Erythroblast (primary cell): ENCODE measurements around the gene EPN2.

Experiments
- GATA1 ChIP-seq: IDR thresholded peaks from 2 replicates; pipeline ENCODE4 v1.6.1; 2011; ENCODE audit warnings: low read depth, mild to moderate bottlenecking, control low read depth, low read length, moderate library complexity
- POLR2A ChIP-seq: IDR thresholded peaks from 2 replicates; pipeline ENCODE4 v1.6.1; 2011; ENCODE audit warnings: mild to moderate bottlenecking, low read length

DNA sequence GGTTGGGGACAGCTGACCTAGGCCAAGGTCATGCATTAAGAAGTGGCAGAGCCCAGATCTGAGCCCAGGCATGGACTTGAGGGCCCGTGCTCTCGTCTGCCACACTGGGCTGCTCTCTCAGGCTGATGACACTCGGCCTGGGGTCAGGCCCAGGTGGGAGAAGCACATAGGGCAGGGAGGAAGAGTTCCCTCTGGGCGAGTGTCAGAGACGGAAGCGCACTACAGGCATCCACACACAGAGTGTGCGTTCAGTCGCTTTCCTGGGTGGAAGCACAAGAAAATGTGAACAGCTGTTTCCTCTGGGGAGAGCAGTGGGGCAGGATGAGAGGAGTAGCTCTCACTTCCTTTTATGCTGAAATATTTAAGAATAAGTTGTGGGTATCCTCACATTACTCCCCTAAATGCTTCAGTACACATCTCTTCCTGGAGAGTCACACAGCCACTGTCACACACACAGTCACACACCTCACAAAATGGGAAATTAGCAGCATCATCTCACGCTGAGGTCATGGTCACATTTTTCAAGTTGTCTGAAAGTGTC, 65.7 kb downstream of the EPN2 start:
- TF ChIP-seq POLR2A (no peak), GATA1 (no peak)
